Stimulated activated naive CD8-positive, alpha-beta T cell treated with anti-CD3 and anti-CD28 coated beads, Interleukin-15, amount 100 ng/mL, for 72 hours (primary cell): ENCODE measurements around the gene CSF3.
"Not testable (repeated sequence)": the region's sequence is repeated elsewhere in the genome, so short reads cannot be mapped to it uniquely, and the experiment has no call there.

ENCODE experiments used
- ATAC-seq: fragments of 150-1000 bp; cut with Tn5 transposase; 2 replicates; pipeline ENCODE4 v1.10.0; 2021; ENCODE audit warnings: mild to moderate bottlenecking, moderate library complexity
- DNase-seq, 2 donors: peaks; one replicate each; pipeline ENCODE4 v3.0.0; 2021 to 2022
- H3K27ac Mint-ChIP-seq, 2 donors: one replicate each; pipeline ENCODE4 v1.8.0; 2022; ENCODE audit warnings: mild to moderate bottlenecking in 2 of 2, mixed read lengths in 2 of 2, moderate library complexity in 2 of 2
- H3K27me3 Mint-ChIP-seq: one replicate; pipeline ENCODE4 v1.8.0; 2022; ENCODE audit warnings: mixed read lengths
- H3K4me1 Mint-ChIP-seq: one replicate; pipeline ENCODE4 v1.8.0; 2022; ENCODE audit warnings: mild to moderate bottlenecking, mixed read lengths
- H3K4me3 Mint-ChIP-seq, 2 donors: one replicate each; pipeline ENCODE4 v1.8.0; 2022; ENCODE audit warnings: mild to moderate bottlenecking in 2 of 2, mixed read lengths in 2 of 2, moderate library complexity in 1 of 2
- H3K9me3 Mint-ChIP-seq, 2 donors: one replicate each; pipeline ENCODE4 v1.8.0; 2022; ENCODE audit warnings: mixed read lengths in 2 of 2

The CSF3 gene

GRCh38 chr17:39981766-39982375, 33.4 kb upstream of the CSF3 start:
- peak overlapping the region; percentile 91 to 93 for H3K4me3 Mint-ChIP-seq

GRCh38 chr17:39988206-39988810, 26.9 kb upstream of the CSF3 start:
- ATAC-seq (no peak), DNase-seq (no peak)
- Mint-ChIP-seq H3K4me1 (peaks cover 12% of the 10 kb centered on the region), H3K27ac (no peak overlapping the region), H3K9me3 (no peaks in the 10 kb centered on the region), H3K4me3 (no peak overlapping the region), H3K27me3 (no peaks in the 10 kb centered on the region)

More at GRCh38 chr17:39981766-39982375, 33.4 kb upstream of the CSF3 start:
- no peaks in the 10 kb centered on the region for H3K9me3 Mint-ChIP-seq
- ATAC-seq: no peak
- peak overlapping the region; percentile 99 to 100 for H3K27ac Mint-ChIP-seq
- peaks cover 8% of the 10 kb centered on the region for H3K27me3 Mint-ChIP-seq
- peaks cover 37% of the 10 kb centered on the region for H3K4me1 Mint-ChIP-seq
- no peak for DNase-seq

GRCh38 chr17:39994448-39994847, 20.8 kb upstream of the CSF3 start:
- no peak overlapping the region for H3K4me3 Mint-ChIP-seq
- no peaks in the 10 kb centered on the region for H3K9me3 Mint-ChIP-seq
- H3K4me1 Mint-ChIP-seq: peaks cover 5% of the 10 kb centered on the region
- peak overlapping the region in 1 of 2 donors; percentile 43 for H3K27ac Mint-ChIP-seq
- ATAC-seq (no peak), DNase-seq (no peak)
- no peaks in the 10 kb centered on the region for H3K27me3 Mint-ChIP-seq

- H3K27me3 Mint-ChIP-seq: no peaks in the 10 kb centered on the region
- peaks cover 7% of the 10 kb centered on the region for H3K4me1 Mint-ChIP-seq
- H3K27ac Mint-ChIP-seq: no peak overlapping the region
- H3K9me3 Mint-ChIP-seq: no peaks in the 10 kb centered on the region
- DNase-seq: no peak
- ATAC-seq: no peak
- H3K4me3 Mint-ChIP-seq: no peak overlapping the region
Observed at GRCh38 chr17:39995438-39995837, 19.8 kb upstream of the CSF3 start.

- DNase-seq (no peak), ATAC-seq (no peak)
- H3K27me3 Mint-ChIP-seq: no peaks in the 10 kb centered on the region
- H3K4me1 Mint-ChIP-seq: peaks cover 7% of the 10 kb centered on the region
- no peak overlapping the region for H3K27ac Mint-ChIP-seq
- H3K4me3 Mint-ChIP-seq: no peak overlapping the region
- no peaks in the 10 kb centered on the region for H3K9me3 Mint-ChIP-seq
Observed at GRCh38 chr17:39996162-39996561, 19.1 kb upstream of the CSF3 start.

GRCh38 chr17:39996800-39997199, 18.4 kb upstream of the CSF3 start:
- DNase-seq: no peak
- Mint-ChIP-seq H3K27me3 (no peaks in the 10 kb centered on the region), H3K4me1 (peaks cover 7% of the 10 kb centered on the region), H3K9me3 (no peaks in the 10 kb centered on the region), H3K4me3 (no peak overlapping the region), H3K27ac (no peak overlapping the region)
- ATAC-seq: no peak

- no peak overlapping the region for H3K4me3 Mint-ChIP-seq
- no peak for ATAC-seq
- H3K9me3 Mint-ChIP-seq: no peaks in the 10 kb centered on the region
- H3K27me3 Mint-ChIP-seq: no peaks in the 10 kb centered on the region
- peak overlapping the region in 1 of 2 donors; percentile 44 for H3K27ac Mint-ChIP-seq
- no peak for DNase-seq
- H3K4me1 Mint-ChIP-seq: peaks cover 7% of the 10 kb centered on the region
Observed at GRCh38 chr17:39997543-39997942, 17.7 kb upstream of the CSF3 start.

GRCh38 chr17:39999067-39999466, 16.2 kb upstream of the CSF3 start:
- Mint-ChIP-seq H3K4me1 (peaks cover 7% of the 10 kb centered on the region), H3K27ac (no peak overlapping the region), H3K4me3 (no peak overlapping the region), H3K9me3 (no peaks in the 10 kb centered on the region), H3K27me3 (no peaks in the 10 kb centered on the region)
- no peak for ATAC-seq
- DNase-seq: no peak

- H3K9me3 Mint-ChIP-seq: no peaks in the 10 kb centered on the region
- ATAC-seq: no peak
- peaks cover 7% of the 10 kb centered on the region for H3K4me1 Mint-ChIP-seq
- H3K4me3 Mint-ChIP-seq: no peak overlapping the region
- no peak overlapping the region for H3K27ac Mint-ChIP-seq
- no peak for DNase-seq
- no peaks in the 10 kb centered on the region for H3K27me3 Mint-ChIP-seq
Observed at GRCh38 chr17:40000161-40000560, 15.1 kb upstream of the CSF3 start.

GRCh38 chr17:40001335-40001734, 13.9 kb upstream of the CSF3 start:
- not testable (repeated sequence) for H3K27me3 Mint-ChIP-seq, H3K9me3 Mint-ChIP-seq, ATAC-seq, H3K4me1 Mint-ChIP-seq, H3K4me3 Mint-ChIP-seq, DNase-seq, H3K27ac Mint-ChIP-seq

- H3K27me3 Mint-ChIP-seq: no peaks in the 10 kb centered on the region
- DNase-seq: no peak
- peaks cover 6% of the 10 kb centered on the region for H3K4me1 Mint-ChIP-seq
- no peak for ATAC-seq
- H3K27ac Mint-ChIP-seq: no peak overlapping the region
- no peak overlapping the region for H3K4me3 Mint-ChIP-seq
- no peaks in the 10 kb centered on the region for H3K9me3 Mint-ChIP-seq
Observed at GRCh38 chr17:40004072-40004471, 11.2 kb upstream of the CSF3 start.

- ATAC-seq (no peak), DNase-seq (no peak)
- no peaks in the 10 kb centered on the region for H3K9me3 Mint-ChIP-seq
- H3K4me3 Mint-ChIP-seq: no peak overlapping the region
- no peak overlapping the region for H3K27ac Mint-ChIP-seq
- H3K4me1 Mint-ChIP-seq: no peaks in the 10 kb centered on the region
- H3K27me3 Mint-ChIP-seq: no peaks in the 10 kb centered on the region
Observed at GRCh38 chr17:40004712-40005111, 10.5 kb upstream of the CSF3 start.

- Mint-ChIP-seq H3K4me3 (no peak overlapping the region), H3K27me3 (no peaks in the 10 kb centered on the region), H3K27ac (no peak overlapping the region), H3K4me1 (peaks cover 6% of the 10 kb centered on the region), H3K9me3 (no peaks in the 10 kb centered on the region)
- ATAC-seq (no peak), DNase-seq (no peak)
Observed at GRCh38 chr17:40005520-40005919, 9.7 kb upstream of the CSF3 start.

- peaks cover 28% of the 10 kb centered on the region for H3K4me1 Mint-ChIP-seq
- not testable (repeated sequence) for H3K9me3 Mint-ChIP-seq, DNase-seq, ATAC-seq, H3K4me3 Mint-ChIP-seq, H3K27ac Mint-ChIP-seq, H3K27me3 Mint-ChIP-seq
Observed at GRCh38 chr17:40010946-40011500, 4.2 kb upstream of the CSF3 start.

GRCh38 chr17:40012017-40012647, 3.1 kb upstream of the CSF3 start:
- DNase-seq, H3K9me3 Mint-ChIP-seq, H3K27ac Mint-ChIP-seq, H3K27me3 Mint-ChIP-seq, H3K4me3 Mint-ChIP-seq, ATAC-seq: not testable (repeated sequence)
- peaks cover 28% of the 10 kb centered on the region for H3K4me1 Mint-ChIP-seq

- DNase-seq: no peak
- Mint-ChIP-seq H3K9me3 (no peaks in the 10 kb centered on the region), H3K27ac (no peak overlapping the region), H3K4me3 (no peak overlapping the region), H3K27me3 (peaks cover 9% of the 10 kb centered on the region), H3K4me1 (peaks cover 28% of the 10 kb centered on the region)
- no peak for ATAC-seq
Observed at GRCh38 chr17:40014375-40014980, 762 bp upstream of the CSF3 start.
